Germinal center (tissue), 1 donor: ENCODE results near the gene SEPHS1.
"Not testable (repeated sequence)": the region's sequence is repeated elsewhere in the genome, so short reads cannot be mapped to it uniquely, and the experiment has no call there.

Source experiments
- DNase-seq: peaks from one replicate; pipeline ENCODE4 v3.0.0; 2012; ENCODE audit warnings: mixed read lengths, low spot score

SEPHS1 gene

GRCh38 chr10:13360587-13360986 lies 12.5 kb upstream of the SEPHS1 start:
- no peak for DNase-seq

DNA sequence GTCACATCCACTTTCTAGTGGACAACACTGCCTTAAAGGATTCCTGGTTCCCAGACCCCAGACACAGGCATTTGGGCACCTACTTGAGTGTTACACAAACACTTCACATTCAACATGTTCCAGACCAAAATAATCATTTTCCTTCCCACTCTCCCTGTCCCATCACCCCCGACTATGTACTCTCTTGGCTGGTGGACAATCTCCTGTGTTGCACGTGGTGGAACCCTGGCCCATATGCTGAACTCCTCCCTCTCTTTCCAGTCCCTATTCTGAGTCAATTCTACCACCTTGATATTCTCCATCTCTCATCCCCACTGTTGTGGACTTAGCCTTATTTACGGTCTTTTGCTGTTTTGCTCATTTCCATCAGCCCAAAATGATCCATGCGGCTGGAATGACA lies 8.3 kb upstream of the SEPHS1 start:
- DNase-seq, result no peak

GRCh38 chr10:13354783-13355182 lies 6.7 kb upstream of the SEPHS1 start:
- DNase-seq, result no peak

DNA sequence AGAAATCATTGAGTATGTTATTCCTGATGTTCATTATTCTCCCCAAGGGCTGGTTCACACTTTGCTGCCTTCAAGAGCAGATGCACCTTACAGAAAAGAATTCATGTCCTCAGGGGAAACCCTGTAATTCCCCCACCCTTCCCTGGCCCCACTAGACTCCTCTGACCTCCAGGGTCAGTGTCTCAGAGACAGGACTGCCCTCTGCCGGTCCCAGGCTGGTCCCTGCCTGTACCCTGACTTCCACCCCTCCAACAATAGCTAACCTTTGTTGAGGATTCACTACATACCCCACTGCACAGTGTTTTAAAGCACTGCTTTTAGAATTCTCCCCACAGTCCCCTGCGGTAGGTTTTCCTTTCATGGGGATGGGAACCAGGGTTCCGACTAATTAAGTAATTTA lies 4.4 kb upstream of the SEPHS1 start:
- no peak for DNase-seq

GRCh38 chr10:13351340-13351915 lies 3.3 kb upstream of the SEPHS1 start:
- peak; percentile 27 for DNase-seq

- DNase-seq, result peak; percentile 6
Measured at GRCh38 chr10:13349463-13350274, 1.6 kb upstream of the SEPHS1 start.

- peak; percentile 75 for DNase-seq
Measured at GRCh38 chr10:13347500-13348156, 465 bp downstream of the SEPHS1 start.

GRCh38 chr10:13347043-13347499 lies 1.0 kb downstream of the SEPHS1 start:
- DNase-seq, result peak; percentile 14

- DNase-seq, result no peak
Measured at GRCh38 chr10:13346283-13347042, 1.6 kb downstream of the SEPHS1 start.

DNA sequence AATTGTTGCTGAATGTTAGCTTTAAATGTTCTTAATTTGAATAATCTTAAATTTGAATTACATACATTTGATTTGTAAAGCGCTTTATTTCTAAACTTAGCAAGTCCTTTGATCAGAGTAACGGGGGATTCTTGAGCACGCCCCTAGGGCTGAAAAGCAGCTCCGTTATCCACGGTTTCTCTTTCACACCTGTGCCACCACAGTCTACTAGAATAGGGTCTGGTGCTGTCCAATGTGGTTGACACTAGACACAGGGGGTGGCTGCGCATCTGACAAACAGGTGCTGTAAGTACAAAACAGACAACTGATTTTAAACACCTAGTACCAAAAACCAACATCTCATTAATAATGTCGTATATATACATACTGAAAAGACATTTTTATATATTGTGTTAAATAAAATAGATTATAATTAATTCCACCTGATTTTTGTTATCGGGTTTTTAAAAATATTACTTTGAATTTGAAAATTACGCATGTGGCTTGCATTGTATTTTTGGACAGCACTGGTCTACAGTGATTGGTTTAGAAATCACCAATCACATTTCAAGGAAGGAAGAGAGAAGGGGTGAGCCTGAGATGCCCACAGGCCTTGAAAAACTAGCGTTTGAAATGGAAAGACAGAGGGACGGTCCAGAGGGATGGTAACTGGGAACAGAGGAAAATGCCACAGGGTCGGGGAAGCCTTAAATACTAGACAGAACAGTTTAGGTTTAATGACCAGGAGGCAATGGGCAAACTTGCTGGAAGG lies 7.3 kb downstream of the SEPHS1 start:
- peak; percentile 68 for DNase-seq

- no peak for DNase-seq
Measured at GRCh38 chr10:13340068-13340467, 8.0 kb downstream of the SEPHS1 start.

GRCh38 chr10:13338390-13339110 lies 9.5 kb downstream of the SEPHS1 start:
- no peak for DNase-seq

- DNase-seq, result no peak
Measured at GRCh38 chr10:13337827-13338196, 10.3 kb downstream of the SEPHS1 start.

GRCh38 chr10:13337128-13337826 lies 10.8 kb downstream of the SEPHS1 start:
- DNase-seq, result no peak

DNA sequence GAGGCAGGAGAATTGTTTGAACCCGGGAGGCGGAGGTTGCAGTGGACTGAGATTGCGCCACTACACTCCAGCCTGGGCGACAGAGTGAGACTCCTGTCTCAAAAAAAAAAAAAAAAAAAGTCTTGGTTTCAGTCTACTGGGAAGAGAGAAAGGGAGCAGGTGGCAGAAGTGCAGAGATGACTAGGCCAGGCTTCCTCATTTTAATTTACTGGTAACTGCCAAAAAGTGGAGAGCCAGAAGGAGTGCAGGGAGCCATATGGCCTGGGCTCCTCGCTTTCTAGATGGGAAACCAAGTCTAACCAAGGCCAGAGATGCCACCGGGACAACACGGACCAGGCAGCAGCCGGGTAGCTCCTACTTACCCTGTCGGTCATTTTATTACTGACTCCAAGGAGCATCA lies 12.2 kb downstream of the SEPHS1 start:
- no peak for DNase-seq

DNA sequence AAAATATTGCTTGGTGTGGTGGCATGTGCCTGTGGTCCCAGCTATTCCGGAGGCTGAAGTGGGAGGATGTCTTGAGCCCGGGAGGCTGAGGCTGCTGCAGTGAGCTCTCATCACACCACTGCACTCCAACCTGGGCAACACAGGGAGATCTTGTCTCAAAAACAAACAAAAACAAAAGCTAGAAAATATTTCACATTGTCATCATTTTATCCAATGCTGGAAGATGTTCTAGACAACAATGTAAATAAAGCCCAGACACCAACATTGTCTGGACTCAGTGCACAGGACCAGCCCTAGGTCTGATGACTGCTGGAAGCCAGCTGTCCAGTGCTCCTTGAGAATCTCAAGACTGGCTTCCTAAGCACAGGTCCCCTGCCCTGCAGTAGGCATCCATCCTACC lies 13.5 kb downstream of the SEPHS1 start:
- no peak for DNase-seq

GRCh38 chr10:13331646-13332045 lies 16.4 kb downstream of the SEPHS1 start:
- DNase-seq, result no peak

GRCh38 chr10:13330980-13331379 lies 17.1 kb downstream of the SEPHS1 start:
- not testable (repeated sequence) for DNase-seq

DNA sequence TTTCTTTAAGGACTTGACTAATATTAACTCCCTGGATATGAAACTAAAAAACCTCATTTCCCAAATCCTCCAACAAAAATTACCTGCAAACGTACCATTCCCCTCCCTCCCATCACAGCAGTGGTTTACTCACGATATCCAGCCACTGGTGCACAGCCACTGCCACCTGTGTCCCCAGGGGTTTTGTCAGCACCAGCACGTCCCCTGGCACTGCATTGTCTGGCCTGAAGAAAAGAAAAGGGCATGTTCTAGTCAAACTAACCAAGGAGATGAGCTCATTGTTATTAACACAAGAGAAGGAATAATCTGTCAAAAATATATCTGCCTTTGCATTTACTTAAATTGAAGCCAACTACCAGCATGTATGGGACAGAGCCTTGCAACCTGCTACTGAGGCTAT lies 18.5 kb downstream of the SEPHS1 start:
- DNase-seq, result peak; percentile 7

- DNase-seq, result no peak
Measured at GRCh38 chr10:13328613-13329012, 19.5 kb downstream of the SEPHS1 start.
